GM18508 (cell line): Measurements from ENCODE around the gene FARP2.

Experiments used
- ATAC-seq: cut with Tn5 transposase; IDR thresholded peaks from one replicate; pipeline ENCODE4 v1.9.1; 2021; ENCODE audit warnings: moderate number of reproducible peaks; ENCODE audit not compliant: insufficient read depth, unreplicated experiment

Gene FARP2

DNA sequence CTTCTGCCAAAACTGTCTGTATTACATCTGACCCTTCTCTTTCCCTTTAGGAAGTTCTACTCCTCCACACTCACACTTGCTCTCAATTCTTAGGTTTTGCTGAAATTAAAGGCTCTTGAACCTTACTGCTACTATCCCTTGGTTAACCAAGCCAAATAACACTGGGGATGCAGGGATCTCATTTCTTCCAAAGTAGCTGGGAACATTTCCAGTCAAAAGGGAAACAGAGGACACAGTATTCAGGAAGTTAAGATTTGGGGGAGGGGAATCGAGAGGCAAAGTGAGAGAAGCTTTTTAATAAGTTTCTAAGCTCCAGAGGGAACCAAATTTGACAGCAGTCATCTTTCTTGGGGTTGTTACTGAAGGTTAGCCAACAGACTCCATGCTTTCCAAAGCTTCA lies 34.2 kb upstream of the FARP2 start:
- no peak for ATAC-seq

DNA sequence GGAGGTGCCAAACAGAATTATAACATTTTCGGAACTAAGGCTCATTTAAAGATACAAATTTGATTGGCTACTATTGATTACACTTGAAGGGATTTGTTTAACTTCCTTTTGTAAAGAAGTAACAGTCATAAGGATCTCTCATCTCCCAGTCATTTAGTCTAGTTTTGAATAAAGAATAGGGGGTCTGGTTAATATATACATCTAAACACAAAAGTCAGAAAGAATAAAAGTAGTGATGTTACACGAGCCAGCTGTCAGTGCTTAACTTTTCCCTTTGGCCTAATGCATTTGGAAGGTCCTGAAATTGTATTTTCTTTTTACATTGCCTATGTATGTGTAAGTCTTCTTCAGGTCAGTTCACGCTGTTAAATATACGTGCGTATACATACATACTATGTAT lies 32.3 kb upstream of the FARP2 start:
- no peak for ATAC-seq

DNA sequence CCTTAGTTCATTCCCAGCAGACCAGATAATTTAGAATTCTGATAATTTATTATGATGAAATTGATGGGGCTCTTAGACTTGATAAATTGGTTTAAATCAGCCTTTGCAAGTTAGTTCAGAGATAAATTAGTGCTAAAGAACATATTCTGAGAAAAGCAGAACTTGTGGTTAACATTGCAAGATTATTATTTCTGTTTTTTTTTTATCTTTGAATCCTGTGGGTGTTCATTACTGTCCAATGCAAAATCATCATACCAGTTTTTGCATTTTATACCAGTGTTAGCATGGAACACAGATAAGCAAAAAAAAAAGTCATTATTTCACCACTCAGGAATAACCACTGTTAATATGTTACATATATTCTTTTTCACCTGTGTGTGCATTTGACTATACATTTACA lies 31.3 kb upstream of the FARP2 start:
- no peak for ATAC-seq

DNA sequence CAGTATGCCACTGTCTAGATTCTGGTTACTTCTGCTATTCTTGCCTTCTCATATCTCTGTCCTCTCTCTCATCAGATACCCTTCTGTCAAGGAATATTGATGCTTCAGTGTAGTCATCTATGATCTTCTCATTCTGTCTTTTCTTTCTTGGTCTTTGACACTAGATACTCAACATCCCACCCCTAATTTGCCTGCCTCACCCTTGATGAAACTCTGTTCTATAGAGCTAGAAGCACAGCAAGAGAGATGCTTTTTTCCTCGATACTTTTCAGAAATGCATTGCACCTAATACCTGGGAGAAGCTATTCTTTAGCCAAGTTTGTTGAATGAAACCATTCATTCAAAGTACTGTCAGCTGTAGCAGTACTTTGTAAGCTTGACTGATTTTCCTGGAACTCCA lies 30.8 kb upstream of the FARP2 start:
- ATAC-seq = no peak

DNA sequence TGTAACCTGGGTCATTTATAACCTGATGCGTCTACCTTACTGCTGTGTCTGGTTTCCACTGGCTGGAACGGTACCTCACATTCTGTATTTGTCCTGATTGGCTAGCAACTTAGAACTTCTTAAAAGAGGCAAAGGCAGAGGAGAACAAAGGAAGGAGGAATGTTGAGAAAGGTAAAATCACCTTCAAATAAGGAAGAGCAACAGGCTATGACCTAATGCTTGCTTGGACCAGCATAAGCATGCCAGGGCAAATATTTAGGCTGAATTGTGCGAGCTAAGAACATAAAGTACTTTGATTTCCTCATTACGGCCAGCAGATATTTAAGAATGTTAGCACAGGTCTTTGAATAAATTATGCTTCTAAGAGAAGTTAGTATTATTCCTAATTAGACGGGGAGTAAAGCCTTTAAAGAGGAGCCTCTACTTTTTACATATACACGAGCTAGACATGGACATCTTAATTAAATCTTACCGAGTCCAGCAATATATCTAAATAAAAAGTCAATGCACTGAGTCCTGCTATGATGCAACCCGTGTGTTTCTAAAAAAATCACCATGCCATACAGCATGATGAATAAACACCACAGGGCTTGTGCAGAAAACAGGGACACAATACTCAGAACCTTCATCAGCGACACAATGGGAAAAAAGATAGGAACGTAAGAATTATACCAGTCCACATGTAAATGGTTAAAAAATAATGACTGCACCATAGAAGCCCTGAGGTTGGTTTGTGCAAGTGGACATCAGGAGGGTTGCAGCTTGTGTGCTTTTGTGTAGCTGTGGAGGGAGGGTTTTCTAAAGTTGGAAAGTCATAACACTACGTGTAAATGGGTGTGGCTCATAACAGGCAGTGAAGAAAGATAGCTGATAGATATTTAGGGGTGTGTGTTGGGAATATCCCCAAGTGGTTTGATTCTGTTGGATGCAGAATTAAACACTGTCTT lies 26.1 kb upstream of the FARP2 start:
- ATAC-seq = no peak

DNA sequence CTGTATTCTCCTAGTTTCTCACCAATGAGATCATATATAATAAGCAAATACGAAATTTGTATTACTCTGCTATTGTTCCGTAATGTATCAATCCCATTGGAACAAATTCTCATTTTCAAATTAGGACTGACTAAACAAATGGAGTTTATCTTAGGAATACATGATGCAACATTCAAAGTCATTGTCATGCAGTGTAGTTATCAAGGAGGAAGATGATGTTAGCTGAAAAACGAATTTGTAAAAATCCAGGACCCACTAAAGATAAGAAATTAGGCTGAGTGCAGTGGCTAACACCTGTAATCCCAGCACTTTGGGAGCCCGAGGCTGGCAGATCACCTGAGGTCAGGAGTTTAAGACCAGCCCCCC lies 25.5 kb upstream of the FARP2 start:
- no peak for ATAC-seq

DNA sequence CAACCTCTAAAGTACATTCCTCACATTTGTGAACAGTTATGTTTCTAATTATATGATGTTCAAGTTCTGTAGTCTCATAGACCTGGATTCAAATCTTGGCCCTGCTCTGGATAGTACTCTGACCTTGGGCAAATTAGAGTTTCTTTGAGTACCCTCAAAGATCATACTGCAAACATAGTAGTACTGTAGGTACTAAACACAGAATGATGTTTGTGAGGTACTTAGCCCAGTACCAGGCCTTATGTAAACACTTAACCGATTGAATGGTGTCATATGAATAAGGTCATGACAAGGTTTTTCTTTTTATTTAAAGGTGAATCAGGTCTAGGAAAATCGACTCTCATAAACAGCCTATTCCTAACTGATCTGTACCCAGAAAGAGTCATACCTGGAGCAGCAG lies 21.3 kb upstream of the FARP2 start:
- no peak for ATAC-seq

DNA sequence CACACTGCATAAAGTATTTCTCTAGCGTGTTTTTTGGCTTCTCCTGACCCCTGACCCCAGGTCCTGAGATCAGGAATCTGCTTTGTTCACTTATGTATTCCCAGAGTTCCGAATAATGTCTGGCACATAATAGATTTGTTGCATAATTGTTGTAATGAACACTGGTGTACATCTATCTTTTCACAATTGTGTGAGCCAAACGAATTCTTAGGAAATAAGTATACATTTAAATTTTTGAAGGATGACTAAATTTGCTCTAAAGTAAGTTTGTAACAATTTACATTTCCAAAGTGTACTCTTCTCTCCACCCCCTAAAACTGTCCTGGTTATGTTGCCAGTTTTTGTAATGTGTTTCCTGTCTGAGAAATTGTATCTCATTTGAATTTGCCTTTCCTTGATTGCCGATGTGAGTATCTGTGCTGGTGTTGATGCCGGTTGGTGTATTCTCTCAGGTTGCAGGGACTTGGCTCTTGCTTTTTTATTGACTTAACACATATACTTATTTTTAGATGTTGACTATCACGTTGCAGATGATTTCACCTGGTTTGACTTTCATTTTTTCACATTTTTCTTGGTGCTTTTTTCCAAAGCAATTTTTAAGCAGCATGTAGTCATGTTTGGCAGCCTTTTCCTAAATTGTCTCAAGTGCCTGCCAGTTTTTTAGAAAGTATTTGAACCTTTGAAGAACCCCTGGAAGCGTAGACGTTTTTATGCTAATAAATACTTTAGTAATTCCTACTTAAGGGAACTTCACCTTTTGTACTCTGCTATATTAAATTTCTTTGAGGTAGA lies 16.1 kb upstream of the FARP2 start:
- ATAC-seq = no peak

DNA sequence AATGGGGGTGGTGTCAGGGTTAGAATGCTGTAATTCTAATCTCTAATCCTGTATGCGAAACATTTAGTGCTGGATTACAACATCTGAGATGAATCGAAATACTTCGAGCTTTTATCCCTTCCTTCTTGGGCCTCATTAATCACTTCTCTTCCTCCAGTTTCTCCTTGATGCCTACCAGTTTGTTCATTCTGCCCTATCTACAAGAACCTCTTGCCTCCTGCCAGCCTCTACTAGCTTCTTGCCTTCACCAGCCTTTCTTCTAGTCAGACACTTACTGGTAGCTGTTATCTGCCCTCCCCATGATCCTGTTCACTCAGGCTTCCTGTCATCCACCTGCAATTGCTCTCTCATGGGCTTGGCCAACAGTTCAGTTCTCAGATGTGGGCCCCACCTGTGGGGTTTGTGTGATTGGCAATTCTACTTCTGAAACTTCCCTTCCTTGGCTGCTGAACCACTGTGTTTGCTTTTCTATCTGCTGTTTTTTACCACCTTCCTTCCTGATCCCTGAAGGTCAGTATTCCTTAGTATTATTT lies 15.4 kb upstream of the FARP2 start:
- no peak for ATAC-seq

DNA sequence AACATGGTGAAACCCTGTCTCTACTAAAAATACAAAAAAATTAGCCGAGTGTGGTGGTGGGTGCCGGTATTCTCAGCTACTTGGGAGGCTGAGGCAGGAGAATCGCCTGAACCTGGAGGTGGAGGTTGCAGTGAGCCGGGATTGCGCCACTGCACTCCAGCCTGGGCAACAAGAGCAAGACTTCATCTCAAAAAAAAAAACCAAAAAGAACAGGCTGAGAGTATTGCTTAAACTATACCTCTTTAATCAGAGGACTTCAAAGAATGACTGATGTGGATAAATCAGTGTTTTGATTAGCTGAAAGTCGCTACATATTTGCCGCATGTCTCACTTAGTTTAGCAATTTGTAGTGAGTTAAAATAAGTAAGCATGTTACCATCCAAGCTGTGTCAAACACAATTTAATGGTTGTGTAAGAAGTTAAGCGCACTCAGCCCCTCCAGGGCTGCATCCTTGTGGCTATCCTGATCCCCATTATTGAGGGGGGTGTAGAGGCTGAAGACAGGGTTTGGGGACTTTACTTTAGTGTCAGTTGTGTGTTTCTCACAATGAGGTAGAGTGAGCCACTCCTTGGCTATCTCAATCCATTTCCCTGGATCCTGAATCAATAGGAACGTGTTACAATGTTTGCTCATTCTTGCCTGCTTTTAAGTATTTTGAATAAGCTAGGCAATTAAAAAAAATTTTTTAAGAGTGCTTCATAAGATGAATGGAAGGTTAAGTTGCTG lies 11.0 kb upstream of the FARP2 start:
- no peak for ATAC-seq

DNA sequence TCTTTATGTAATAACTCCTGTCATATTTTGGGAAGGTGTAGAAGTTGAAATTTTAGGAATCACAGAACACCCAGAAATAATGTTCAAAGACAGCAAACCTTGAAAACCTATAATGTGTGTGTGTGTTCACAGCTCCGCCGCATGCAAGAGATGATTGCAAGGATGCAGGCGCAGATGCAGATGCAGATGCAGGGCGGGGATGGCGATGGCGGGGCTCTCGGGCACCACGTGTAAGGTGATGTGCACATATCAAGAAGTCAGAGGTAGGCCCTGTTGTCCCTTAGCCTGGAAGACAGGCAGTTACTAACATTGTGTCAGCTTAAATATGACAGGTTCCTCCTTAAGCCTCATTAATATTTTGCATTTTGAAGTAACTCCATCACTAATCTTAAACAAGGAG lies 6.1 kb upstream of the FARP2 start:
- ATAC-seq = no peak

DNA sequence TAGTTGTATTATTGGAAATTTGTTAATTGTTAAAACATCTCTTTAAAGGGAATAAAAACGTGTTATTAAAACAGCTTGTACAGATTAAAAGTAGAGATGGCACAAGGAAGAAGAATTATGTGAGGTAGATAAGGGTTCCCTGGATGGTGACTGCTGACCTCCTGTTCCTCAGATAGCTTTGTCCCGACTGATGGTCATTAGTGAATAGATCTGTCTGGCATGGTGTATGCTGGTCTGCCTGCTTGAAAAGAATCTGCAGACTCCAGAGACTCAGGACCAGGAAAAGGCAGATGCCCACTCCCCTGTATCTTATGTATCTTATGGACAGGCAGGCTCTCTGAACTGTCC lies 5.6 kb upstream of the FARP2 start:
- ATAC-seq = no peak

DNA sequence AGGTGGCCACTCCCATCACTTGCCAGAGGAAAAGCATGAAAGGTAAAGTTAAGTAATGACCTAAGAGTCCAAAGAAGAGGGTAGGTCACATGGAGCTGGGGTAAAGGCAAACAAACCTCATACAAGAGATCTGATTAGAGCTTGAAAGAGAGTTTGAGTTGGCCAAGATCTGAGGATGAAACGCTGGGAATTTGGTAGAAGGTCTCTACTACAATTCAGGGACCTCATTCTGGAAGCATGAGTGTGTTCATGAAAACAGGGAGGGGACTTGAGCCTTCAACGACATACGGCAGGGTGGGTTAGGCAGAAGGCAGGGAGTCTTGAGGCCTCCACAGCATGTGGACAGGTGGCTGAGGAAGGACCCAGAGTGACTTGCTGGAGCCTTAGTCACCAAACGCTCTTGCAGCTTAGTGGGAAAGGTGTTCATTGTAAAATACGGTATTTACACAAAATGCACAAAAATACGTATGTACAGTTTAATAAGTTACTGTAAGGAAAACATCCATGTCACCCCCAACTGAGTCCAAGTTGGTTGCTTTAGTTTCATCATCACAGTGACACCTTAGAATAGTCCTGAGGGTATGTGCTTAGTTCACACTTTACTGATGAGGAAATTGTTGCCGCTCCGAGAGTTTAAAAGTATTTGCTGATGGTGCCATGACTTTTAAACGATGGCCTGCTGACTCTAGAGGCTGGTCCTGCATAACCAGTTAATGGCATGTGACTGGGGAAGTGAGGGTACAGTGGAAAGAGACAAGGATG lies 5.0 kb upstream of the FARP2 start:
- no peak for ATAC-seq

DNA sequence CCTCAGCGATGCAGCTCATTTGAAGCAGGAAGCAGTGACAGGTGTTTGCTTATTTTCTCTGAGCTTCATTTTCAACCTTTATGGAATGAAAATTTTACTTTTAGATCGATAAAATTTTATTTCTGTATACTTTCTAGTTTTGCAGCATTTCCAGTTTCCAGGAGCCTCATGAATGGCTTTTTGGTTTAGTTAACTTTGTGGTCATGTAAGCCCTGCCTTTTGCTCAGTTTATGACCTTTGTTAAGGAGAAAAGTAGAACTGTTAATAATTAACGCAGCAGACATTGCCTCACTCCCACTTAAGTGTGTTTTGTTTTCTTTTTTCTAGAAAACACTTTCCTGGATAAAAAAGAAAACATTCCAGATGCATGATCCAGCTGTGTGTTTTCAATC lies 4.4 kb upstream of the FARP2 start:
- no peak for ATAC-seq

DNA sequence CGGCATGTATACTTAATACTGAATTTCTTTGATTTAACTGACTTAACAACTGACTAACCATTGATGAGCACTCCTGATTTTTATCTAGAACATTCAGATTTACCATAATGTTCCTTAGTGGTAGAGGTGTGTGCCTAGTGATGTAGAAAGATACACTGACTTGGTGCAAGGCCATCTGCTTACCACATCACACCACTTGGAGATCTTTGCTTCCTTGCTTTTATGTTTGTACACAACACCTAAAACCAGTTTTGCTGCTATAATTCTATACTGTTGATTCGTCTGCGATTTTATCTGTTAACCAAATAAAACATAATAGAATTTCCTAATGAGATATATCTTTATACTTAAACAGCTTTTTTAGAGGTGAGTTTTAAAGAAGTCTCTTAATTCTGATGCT lies 3.9 kb upstream of the FARP2 start:
- no peak for ATAC-seq

DNA sequence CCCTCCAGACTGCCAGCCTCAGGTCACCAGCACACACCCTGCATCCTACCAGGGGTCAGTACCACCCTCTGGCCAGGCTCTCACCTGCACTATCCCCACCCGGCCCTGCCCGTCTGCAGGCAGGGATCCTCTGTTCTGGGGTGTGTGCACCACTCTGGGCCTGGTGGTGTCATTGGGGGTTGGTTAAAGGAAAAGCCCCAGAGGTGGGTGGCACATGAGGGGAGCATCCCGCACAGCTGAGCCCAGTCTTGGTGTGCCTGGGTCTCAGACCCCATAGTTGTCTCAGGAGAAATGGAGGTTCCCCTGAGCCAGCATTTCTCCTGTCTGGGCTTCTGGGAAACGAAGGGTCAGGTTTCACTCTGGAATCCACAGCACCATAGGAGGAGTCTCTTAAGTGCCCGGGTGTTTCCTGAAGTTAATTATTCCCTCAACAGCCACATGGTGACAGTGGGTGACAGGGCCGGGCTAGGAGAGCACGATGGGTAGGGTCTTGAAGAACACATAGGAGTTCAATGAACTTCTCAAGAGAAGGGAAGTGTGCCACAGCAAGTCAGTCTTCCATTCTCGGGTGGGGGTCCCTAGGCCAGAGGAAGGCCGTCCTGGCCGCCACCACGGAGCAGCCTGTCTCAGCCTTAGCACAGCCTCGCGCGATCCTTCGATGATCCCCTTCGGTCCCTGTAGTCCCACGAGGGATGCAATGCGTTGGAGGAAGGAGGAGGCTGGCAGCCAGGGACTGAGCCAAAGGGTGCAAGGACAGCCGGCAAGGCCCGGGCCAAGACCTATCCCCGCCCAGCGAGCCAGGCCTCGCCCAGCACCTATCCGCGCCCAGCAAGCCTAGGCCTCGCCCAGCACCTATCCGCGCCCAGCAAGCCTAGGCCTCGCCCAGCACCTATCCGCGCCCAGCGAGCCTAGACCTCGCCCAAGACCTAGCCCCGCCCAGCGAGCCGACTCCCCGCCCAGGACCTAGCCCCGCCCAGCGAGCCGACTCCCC lies 1.1 kb upstream of the FARP2 start:
- ATAC-seq = no peak

DNA sequence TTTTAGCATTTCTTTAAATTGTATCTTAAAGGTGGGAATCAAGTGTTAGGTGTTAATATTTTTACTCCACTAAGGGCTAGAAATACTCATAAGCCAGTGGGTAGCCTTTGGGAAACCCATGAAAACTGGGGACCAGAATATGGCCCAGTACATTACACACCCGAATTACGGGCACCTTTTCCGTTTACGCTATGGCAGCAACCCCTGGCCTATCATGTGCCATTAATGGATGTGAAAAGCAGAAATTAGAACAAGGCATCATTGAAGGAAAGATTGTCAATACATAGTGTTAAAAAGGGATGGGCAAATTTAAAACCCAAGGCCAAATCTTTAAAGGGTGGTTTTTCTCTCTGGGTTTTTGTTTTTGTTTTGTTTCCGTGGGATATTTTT lies 781 bp downstream of the FARP2 start:
- no peak for ATAC-seq

DNA sequence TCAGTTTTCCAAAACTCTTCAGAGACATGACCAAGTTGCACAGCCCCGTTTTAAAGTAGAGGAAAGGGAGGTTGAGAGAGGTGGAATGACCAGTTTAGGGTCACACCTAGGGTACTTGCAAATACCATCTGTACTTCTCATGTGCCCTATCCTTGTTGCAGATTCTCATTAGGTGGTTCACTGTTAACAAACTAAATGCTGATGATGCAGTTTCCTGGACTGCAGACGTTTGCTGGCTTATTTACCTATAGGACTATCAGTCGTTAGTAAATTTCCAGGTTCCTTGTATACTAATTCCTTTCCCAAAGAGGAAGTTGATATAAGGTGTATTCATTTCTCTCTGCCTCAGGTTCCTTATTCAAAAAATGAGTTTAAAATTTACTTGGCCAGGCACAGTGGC lies 1.4 kb downstream of the FARP2 start:
- ATAC-seq = no peak

DNA sequence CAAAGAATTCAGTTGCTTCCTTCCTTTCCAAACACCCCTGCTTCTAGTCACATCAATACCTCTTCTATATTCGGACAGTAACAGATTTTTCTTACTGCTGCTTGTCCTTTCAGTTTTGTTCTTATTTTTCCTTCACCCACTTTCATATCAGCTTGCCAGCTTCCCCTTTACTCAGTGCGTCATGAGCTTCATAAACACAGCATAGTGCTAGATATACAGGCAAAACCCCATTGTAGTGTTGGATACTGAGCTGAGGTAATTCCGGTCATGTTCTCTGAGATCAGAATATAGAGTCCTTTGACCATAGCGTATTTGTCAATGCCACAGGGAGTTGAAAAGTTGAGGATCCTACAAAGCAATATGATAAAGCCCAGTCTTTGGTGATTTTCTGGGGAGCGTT lies 2.4 kb downstream of the FARP2 start:
- peak; percentile 37 for ATAC-seq
